WI38 (cell line): ENCODE data around the gene KLRC1.
"Not testable (repeated sequence)": the region's sequence is repeated elsewhere in the genome, so short reads cannot be mapped to it uniquely, and the experiment has no call there.

Experiments
- H3K4me3 ChIP-seq: 2 replicates; pipeline ENCODE4 v1.5.1; 2011; ENCODE audit warnings: low read depth, mild to moderate bottlenecking, control low read depth, low read length
- CTCF ChIP-seq: IDR thresholded peaks from 2 replicates; pipeline ENCODE4 v1.5.1; 2012; ENCODE audit warnings: low read depth, mild to moderate bottlenecking, control low read depth, low read length

KLRC1 gene

DNA sequence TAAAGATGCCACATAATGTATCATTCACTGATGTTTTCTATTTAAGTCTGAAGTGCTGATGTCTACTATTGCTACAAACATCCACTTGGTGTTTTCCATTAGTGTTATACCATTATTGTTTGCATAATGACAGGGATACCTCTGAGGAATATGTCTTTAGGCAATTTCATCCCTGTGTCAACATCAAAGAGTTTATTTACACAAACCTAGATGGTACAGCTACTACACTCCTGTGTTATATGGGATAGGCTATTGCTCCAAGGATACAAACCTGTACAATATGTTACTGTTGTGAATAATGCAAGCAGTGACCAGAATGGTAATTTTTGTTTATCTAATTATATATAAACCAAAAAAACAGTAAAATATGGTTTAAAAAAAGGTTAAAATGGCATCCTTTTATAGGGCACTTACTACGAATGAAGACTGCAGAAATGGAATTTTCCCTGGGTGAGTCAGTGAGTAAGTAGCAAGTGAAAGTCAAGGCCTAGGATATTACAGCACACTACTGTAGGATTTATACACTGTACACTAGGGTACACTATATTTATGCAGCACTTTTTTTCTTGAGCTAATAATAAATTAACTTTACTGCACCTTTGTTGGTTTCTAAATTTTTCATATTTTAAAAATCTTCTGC is 28.8 kb downstream of the KLRC1 start:
- not testable (repeated sequence) for H3K4me3 ChIP-seq

DNA sequence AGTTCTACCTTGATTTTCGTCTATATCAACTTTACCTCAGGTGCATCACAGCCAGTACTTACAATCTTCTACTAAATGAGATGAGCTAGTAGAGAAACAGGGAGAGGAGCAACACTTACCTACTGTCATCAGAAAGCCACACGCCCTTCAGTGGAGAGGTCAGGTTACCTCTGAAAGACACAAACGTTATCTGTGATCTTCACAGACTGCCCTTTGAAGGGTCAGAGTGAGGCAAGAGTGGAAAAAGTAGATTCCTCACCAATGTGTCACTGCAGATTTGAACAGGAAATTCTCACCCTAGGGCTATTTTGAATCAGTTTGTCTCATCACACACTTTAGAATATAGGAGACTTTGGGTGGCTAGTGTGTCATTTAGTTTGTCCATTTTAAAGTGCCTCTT is 31.0 kb downstream of the KLRC1 start:
- not testable (repeated sequence) for H3K4me3 ChIP-seq

GRCh38 chr12:10420334-10420733 is 32.8 kb downstream of the KLRC1 start, which contains the start of gene KLRC3:
KLRC3 (minus strand) TSS chr12:10420595; CDS start chr12:10420550, 45 bp downstream.
- H3K4me3 ChIP-seq = not testable (repeated sequence)

- no peak within 1 kb of the TSS for H3K4me3 ChIP-seq
- no peak for TF ChIP-seq CTCF
These were observed 43.8 kb downstream of the KLRC1 start, which contains the start of gene KLRC4 for GRCh38 chr12:10409392-10409791. KLRC4 (minus strand) TSS chr12:10409757; CDS start chr12:10409575, 182 bp downstream.

DNA sequence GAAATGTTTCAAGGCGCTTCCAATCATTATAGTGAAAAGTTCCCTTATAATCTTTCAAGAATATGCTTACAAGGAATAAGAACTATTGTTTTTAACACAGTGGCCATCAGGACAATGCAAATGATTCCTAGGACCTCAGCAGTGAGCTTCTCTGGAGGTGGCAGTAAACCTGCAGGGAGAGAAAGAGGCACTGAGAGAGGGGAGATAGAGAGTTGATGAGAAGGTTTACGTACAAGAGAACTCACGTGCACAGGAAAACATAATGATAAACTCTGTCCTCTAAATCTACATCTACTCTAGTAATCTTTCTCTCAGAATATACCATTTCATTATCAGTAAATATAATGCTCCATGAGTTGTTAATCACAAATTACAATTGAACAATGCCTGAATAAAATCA is 44.3 kb downstream of the KLRC1 start:
- H3K4me3 ChIP-seq = no peak overlapping the region
- TF ChIP-seq CTCF = no peak

- H3K4me3 ChIP-seq = no peak overlapping the region
- TF ChIP-seq CTCF = no peak
These were observed 46.5 kb downstream of the KLRC1 start for GRCh38 chr12:10406725-10407124.

GRCh38 chr12:10405294-10405693 is 47.9 kb downstream of the KLRC1 start:
- H3K4me3 ChIP-seq = no peak overlapping the region
- TF ChIP-seq CTCF = no peak

DNA sequence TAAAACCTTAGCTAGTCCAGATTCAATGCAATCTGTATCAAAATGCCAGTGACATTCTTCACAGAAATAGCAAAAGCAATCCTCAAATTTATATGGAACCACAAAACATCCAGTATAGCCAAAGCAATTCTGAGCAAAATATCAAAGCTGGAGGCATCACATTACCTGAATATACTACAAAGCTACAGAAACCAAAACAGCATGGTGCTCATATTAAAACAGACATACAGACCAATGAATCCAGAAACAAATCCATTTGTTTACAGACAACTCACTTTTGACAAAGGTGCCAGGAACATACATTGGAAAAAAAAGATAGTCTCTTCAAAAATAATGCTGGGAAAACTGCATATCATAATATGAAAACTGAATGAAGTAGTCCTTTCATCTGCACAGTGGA is 48.4 kb downstream of the KLRC1 start:
- H3K4me3 ChIP-seq = no peak overlapping the region
- TF ChIP-seq CTCF = no peak

DNA sequence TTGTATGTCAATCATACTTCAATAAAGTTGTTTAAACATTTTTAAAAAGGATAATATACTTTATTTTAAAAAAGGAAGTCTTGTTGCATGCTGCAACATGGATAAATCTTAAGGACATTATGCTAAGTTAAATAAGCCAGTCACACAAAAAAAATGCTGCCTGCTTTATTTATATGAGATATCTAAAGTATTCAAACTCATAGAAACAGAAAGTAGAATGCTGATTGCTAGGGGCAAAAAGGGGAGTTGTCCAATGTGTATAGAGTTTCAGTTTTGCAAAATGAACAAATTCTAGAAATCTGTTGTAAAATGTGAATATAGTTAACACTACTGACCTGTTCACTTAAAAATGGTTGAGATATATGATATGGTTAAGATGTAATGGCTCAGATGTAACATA is 52.3 kb downstream of the KLRC1 start:
- no peak for TF ChIP-seq CTCF
- no peak overlapping the region for H3K4me3 ChIP-seq
